HUES48 (cell line): ENCODE measurements around the gene SLC43A1.

Experiments used
- H3K27ac ChIP-seq: one replicate; pipeline ENCODE4 v1.7.0; 2013; ENCODE audit warnings: low read depth, low read length, inconsistent platforms
- H3K27me3 ChIP-seq: 2 replicates; pipeline ENCODE4 v1.6.1; 2013; ENCODE audit warnings: mild to moderate bottlenecking, low read length; ENCODE audit not compliant: control insufficient read depth, insufficient read depth
- H3K36me3 ChIP-seq: 2 replicates; pipeline ENCODE4 v1.6.1; 2013; ENCODE audit warnings: low read length; ENCODE audit not compliant: control insufficient read depth, insufficient read depth
- H3K4me1 ChIP-seq: 2 replicates; pipeline ENCODE4 v1.6.1; 2013; ENCODE audit warnings: mild to moderate bottlenecking, low read length; ENCODE audit not compliant: control insufficient read depth, insufficient read depth
- H3K4me3 ChIP-seq: 2 replicates; pipeline ENCODE4 v1.5.1; 2013; ENCODE audit warnings: mild to moderate bottlenecking, low read depth, low read length
- H3K9ac ChIP-seq: 2 replicates; pipeline ENCODE4 v1.6.1; 2013; ENCODE audit warnings: mild to moderate bottlenecking, low read depth, low read length, moderate library complexity
- H3K9me3 ChIP-seq: 2 replicates; pipeline ENCODE4 v1.6.1; 2013; ENCODE audit warnings: low read length; ENCODE audit not compliant: control insufficient read depth, insufficient read depth

Gene SLC43A1

DNA sequence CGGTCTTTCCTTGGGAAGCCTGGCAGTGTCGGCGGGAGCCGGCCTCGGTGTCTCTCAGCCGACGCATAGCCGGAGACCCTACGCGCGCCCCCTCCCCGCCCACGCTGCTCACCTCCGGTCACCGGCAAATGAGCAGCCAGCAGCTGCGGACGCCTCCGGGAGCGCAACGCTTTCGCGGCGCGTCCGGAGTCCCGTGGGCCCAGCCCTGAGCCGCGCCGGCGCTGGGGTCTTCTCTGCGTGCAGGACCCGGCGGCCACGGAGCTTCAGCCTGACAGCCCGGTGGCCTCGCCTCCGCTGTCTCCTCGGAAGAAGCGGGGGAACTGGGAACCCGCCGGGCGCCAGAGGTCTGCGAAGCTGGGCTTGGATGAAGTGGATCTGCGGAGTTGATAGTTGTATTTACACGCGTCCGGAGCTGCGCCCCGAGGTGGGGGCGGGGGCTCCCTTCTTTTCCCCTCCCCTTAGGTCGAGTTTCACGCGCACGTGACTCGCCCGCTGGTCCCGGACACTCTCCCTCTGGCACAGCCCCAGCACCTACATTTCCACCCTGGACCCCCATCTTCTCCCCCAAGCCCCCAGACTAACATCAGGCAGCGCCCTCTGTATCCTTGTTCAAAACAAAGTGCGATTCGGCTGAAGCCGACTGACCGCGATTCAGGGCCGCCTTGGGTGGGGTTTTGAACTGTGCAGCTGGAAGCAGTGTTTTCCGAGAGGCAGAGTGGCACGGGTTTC is at the start of gene SLC43A1:
Gene SLC43A1 (minus strand): TSS at position 371 of the 729 bp plus-strand sequence. CDS start 1,591 bp downstream, outside the sequence.
- Histone ChIP-seq H3K36me3 (no peaks in the 10 kb centered on the region), H3K27me3 (peaks cover 31% of the 10 kb centered on the region), H3K9ac (peak within 1 kb of the TSS; percentile 71), H3K4me3 (peak within 1 kb of the TSS; percentile 74), H3K4me1 (peaks cover 3% of the 10 kb centered on the region; the same call in 1 of the 2 replicates), H3K27ac (peak within 1 kb of the TSS; percentile 33), H3K9me3 (no peaks in the 10 kb centered on the region)

DNA sequence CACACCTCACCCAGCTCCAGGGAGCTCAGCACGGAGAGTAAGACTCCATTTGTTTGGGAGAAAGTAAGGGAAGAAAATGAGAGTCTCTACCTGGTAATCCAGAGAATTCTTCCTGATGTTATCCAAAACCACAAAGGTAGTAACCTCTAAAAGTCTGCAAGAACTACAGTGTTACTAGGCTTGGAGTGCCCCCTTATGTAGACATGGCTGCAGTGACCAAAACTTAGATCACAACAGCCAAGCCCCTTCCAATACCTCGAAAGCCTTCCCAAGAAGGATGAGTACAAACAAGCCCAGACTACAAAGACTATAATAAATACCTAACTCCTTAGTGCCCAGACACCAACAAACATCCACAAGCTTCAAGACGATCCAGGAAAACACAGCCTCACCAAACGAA is 47.1 kb upstream of the SLC43A1 start:
- peaks cover 14% of the 10 kb centered on the region for H3K36me3 ChIP-seq
- H3K9me3 ChIP-seq = no peaks in the 10 kb centered on the region
- H3K27me3 ChIP-seq = peaks cover 3% of the 10 kb centered on the region; the same call in 1 of the 2 replicates
- H3K4me3 ChIP-seq = no peak overlapping the region
- no peak overlapping the region for H3K27ac ChIP-seq
- no peak overlapping the region for H3K9ac ChIP-seq
- H3K4me1 ChIP-seq = peaks cover 8% of the 10 kb centered on the region; the same call in 1 of the 2 replicates

DNA sequence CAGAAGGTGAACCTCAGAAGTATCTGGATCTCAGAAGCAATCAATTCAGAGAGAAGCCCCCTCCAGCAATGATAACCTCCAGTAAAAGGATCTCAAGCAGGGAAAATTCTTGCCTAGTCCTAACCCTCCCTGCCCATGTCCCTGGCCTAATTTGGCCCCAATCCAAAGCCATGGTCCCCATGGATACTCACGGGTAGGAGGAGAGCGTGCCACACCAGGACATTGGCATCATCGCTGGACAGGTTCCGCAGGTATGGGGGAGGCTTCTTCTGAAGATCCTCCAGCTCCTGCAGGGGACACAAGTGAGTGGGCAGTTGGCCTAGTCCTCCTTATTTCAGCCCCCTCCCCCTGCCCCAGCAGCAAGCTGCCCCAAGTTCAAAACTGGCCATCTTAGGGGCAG is 44.6 kb upstream of the SLC43A1 start:
- no peak overlapping the region for H3K27ac ChIP-seq

DNA sequence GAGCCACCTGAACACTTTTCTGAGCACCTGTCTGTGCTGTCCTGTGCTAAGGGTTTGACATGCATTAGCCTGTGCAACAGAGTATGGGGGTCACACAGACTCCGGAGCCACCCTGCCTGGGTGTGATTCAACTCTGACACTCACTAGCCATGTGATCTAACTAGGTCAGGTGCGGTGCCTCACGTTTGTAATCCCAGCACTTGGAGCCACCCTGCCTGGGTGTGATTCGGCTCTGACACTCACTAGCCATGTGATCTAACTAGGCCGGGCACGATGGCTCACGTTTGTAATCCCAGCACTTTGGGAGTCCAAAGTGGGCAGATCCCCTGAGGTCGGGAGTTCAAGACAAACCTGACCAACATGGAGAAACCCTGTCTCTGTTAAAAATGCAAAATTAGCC is 40.5 kb upstream of the SLC43A1 start:
- no peaks in the 10 kb centered on the region for H3K4me1 ChIP-seq
- H3K9me3 ChIP-seq = no peaks in the 10 kb centered on the region
- peaks cover 52% of the 10 kb centered on the region for H3K36me3 ChIP-seq
- H3K27ac ChIP-seq = no peak overlapping the region
- no peaks in the 10 kb centered on the region for H3K27me3 ChIP-seq
- no peak overlapping the region for H3K4me3 ChIP-seq
- no peak overlapping the region for H3K9ac ChIP-seq

More for the DNA sequence above, 44.6 kb upstream of the SLC43A1 start:
- H3K27me3 ChIP-seq = no peaks in the 10 kb centered on the region
- no peak overlapping the region for H3K4me3 ChIP-seq
- H3K4me1 ChIP-seq = no peaks in the 10 kb centered on the region
- no peaks in the 10 kb centered on the region for H3K9me3 ChIP-seq
- no peak overlapping the region for H3K9ac ChIP-seq
- peaks cover 17% of the 10 kb centered on the region for H3K36me3 ChIP-seq

DNA sequence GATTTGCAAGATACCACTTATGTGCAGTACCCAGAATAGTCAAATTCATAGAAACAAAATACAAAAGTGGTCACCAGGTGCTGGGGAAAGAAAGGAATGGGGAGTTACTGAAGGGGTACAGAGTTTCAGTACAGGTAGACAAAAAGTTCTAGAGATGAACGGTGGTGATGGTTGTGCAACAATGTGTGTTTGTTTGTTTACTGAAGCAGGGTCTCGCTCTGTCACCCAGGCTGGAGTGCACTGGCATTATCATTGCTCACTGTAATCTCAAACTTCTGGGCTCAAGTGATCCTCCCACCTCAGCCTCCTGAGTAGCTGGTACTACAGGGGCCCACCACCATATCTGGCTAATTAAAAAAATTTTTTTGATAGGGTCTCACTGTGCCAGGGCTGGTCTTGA is 39.9 kb upstream of the SLC43A1 start:
- H3K4me1 ChIP-seq = no peaks in the 10 kb centered on the region
- H3K4me3 ChIP-seq = no peak overlapping the region
- H3K36me3 ChIP-seq = peaks cover 57% of the 10 kb centered on the region
- no peaks in the 10 kb centered on the region for H3K9me3 ChIP-seq
- H3K27me3 ChIP-seq = no peaks in the 10 kb centered on the region
- H3K27ac ChIP-seq = no peak overlapping the region
- no peak overlapping the region for H3K9ac ChIP-seq

DNA sequence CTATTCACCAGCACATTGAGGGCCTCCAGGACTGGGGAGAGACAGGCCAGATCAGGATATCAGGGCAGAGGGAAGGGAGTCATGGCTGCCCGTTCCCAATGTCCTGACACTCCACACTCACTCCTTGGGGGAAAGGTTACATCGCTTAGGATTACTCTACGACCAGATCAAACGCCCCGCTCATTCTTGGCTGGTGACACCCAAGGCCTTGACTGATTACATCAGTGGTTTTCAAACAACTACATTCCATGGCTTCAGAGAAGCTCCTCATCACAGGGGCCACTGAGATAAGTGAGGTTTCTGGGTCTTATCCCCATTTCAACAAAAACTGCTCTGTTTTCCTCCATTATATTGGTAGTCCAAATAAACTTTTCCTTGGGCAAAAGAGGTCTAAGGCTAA is 37.0 kb upstream of the SLC43A1 start:
- H3K27ac ChIP-seq = no peak overlapping the region
- H3K4me3 ChIP-seq = no peak overlapping the region
- H3K9ac ChIP-seq = no peak overlapping the region
- no peaks in the 10 kb centered on the region for H3K9me3 ChIP-seq
- no peaks in the 10 kb centered on the region for H3K4me1 ChIP-seq
- H3K36me3 ChIP-seq = peaks cover 54% of the 10 kb centered on the region
- no peaks in the 10 kb centered on the region for H3K27me3 ChIP-seq

DNA sequence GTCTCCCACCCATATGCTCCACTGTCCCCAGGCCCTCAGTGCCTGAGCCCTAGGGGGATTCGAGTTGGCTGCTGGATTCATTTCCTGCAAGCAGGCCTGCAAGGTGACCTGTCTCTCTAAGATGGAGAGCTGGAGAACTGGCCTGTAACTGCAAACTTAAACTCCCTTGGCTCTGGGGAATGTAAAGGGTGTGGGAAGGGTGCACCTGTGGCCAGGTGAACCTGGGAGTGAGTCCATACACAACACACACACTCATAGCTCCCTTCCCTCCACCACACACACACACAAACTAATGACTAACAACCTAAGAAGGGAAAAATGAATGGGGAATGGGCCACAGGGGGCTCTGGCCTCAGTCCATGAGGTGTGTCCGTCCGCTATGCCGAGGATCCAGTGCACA is 36.4 kb upstream of the SLC43A1 start:
- Histone ChIP-seq H3K4me1 (no peaks in the 10 kb centered on the region), H3K36me3 (peaks cover 54% of the 10 kb centered on the region), H3K27me3 (no peaks in the 10 kb centered on the region), H3K9ac (no peak overlapping the region), H3K9me3 (no peaks in the 10 kb centered on the region), H3K27ac (no peak overlapping the region), H3K4me3 (no peak overlapping the region)

DNA sequence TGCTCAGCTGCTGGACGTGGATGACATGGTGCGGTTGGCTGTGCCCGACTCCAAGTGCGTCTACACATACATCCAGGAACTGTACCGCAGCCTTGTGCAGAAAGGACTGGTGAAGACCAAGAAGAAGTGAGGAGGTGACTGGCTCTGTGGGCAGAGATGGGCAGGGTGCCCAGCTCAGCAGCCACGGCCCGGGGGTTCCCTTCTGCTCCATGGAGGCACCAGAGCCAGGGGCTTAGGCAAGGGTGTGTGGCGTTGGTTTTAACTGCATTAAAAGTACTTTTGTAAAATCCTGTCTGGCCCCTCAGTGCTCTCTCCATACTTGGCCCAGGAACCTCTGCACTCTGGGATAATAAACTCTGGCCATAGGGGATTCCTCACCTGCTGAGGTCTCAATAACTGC is 34.5 kb upstream of the SLC43A1 start:
- Histone ChIP-seq H3K9me3 (no peaks in the 10 kb centered on the region), H3K9ac (no peak overlapping the region), H3K4me1 (no peaks in the 10 kb centered on the region), H3K27ac (no peak overlapping the region), H3K36me3 (peaks cover 50% of the 10 kb centered on the region), H3K27me3 (no peaks in the 10 kb centered on the region), H3K4me3 (no peak overlapping the region)

DNA sequence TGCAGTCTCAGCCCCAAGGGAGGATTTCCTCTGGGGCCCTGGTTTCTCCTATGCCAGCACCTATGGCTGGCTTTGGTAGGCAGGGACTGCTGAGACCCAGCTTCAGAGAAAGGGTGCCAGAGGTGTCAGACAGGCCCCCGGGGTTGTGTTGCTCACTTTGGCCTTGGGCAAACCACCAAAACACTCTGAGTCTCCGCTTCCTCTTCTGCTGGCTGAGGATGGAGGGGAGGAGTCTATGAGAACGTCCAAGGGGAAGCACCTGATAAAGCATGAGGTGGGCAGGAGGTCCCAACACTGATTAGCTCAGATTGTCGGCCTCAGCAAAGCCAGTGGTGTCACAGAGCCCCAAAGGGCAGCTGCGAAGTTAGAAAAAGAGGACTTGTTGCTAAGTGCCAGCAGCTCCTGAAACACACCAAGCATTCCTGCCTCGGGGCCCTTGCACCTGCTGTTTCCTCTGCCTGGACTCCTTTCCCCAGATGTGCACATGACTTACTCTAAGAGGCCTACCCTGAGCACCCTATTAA is 32.4 kb upstream of the SLC43A1 start:
- Histone ChIP-seq H3K4me3 (no peak overlapping the region), H3K4me1 (peaks cover 10% of the 10 kb centered on the region), H3K27me3 (no peaks in the 10 kb centered on the region), H3K9ac (no peak overlapping the region), H3K36me3 (peaks cover 34% of the 10 kb centered on the region), H3K27ac (no peak overlapping the region), H3K9me3 (no peaks in the 10 kb centered on the region)

DNA sequence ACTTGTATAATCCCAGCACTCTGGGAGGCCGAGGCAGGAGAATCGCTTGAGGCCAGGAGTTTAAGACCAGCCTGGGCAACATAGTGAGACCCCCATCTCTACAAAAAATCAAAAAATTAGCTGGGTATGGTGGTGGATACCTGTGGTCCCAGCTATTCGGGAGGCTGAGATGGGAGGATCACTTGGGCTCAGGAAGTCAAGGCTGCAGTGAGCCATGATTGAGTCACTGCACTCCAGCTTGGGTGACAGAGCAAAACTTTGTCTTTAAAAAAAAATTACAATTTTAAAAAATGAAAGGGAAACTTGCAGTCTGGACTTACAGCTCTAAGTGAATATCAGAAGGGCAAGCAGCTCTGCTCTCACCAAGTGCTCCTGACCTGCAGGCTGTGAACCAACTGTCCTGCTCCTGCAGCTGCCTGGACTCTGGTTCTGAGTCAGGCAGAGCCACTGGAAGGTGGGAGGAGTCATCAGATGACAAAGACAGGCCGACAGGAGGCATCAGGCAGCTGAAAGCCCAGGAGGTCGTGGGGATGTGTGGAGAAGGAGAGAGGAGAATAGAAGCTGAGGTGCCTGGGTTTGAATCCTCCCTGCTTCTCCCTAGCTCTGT is 31.5 kb upstream of the SLC43A1 start:
- H3K27me3 ChIP-seq = no peaks in the 10 kb centered on the region
- no peaks in the 10 kb centered on the region for H3K9me3 ChIP-seq
- no peak overlapping the region for H3K9ac ChIP-seq
- H3K36me3 ChIP-seq = peaks cover 25% of the 10 kb centered on the region
- no peak overlapping the region for H3K4me3 ChIP-seq
- no peak overlapping the region for H3K27ac ChIP-seq
- peaks cover 11% of the 10 kb centered on the region for H3K4me1 ChIP-seq

DNA sequence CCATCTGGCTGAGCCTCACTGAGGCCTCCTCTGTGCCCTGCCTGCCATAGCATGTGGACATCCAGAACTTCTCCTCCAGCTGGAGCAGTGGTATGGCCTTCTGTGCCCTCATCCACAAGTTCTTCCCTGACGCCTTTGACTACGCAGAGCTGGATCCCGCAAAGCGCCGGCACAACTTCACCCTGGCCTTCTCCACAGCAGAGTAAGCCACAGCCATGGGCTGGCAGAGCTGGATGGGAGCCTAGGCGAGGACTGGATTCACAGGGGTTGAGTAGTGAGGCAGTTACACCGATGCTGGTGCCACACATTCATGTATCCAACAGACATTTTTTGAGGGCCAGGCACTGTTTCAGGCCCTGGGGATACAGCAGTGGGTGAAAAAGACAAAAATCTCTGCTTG is 30.9 kb upstream of the SLC43A1 start:
- H3K4me3 ChIP-seq = no peak overlapping the region
- peaks cover 11% of the 10 kb centered on the region for H3K4me1 ChIP-seq
- no peak overlapping the region for H3K9ac ChIP-seq
- H3K9me3 ChIP-seq = no peaks in the 10 kb centered on the region
- H3K36me3 ChIP-seq = peaks cover 20% of the 10 kb centered on the region
- H3K27me3 ChIP-seq = no peaks in the 10 kb centered on the region
- H3K27ac ChIP-seq = no peak overlapping the region
